Endothelial cell of umbilical vein (primary cell): ENCODE measurements around the gene SLC45A2. TPM values are rescaled to one million over a fixed set of nuclear protein-coding genes. Genes with fewer than 3 reads are reported as not detected.
"Not testable (repeated sequence)": the region's sequence is repeated elsewhere in the genome, so short reads cannot be mapped to it uniquely, and the experiment has no call there.

Experiments
- BruUV-seq: library from RNA; stranded (reverse); fragments of 400-500 nt; replicated peaks from 2 replicates; lab custom pipeline; 2021; lab: Mats Ljungman, UMichigan
- CTCF ChIA-PET: fragments of 300-600, 350-600 bp; sonication (Branson Sonifier 250); formaldehyde crosslinking; loops from one replicate; lab custom pipeline; 2021; ENCODE audit warnings: antibody characterized with exemption, inconsistent platforms; lab: Charles Lee
- POLR2A ChIA-PET: fragments of 300-600, 350-600 bp; sonication (Branson Sonifier 250); formaldehyde crosslinking; loops from one replicate; lab custom pipeline; 2021; ENCODE audit warnings: antibody characterized with exemption, inconsistent platforms; lab: Charles Lee
- DNase-seq: peaks from one replicate; pipeline ENCODE4 v3.0.0-alpha.2; 2011; ENCODE audit warnings: low read depth, low spot score
- FAIRE-seq: peaks from 2 replicates; lab custom pipeline; 2011; peaks lifted over from hg19 to GRCh38; lab: Jason Lieb, UNC
- H2AFZ ChIP-seq: 2 replicates; pipeline ENCODE4 v1.6.0; 2012; ENCODE audit warnings: low read depth, low read length, control low read depth, inconsistent platforms
- H3K27ac ChIP-seq: 2 replicates; pipeline ENCODE4 v1.5.1; 2011; ENCODE audit warnings: low read depth, mild to moderate bottlenecking, control low read depth, low read length, moderate library complexity; ENCODE audit not compliant: insufficient read depth
- H3K27me3 ChIP-seq, 2 experiments: 2 replicates each; pipeline versions ENCODE4 v1.6.0 to v1.6.1; 2011; ENCODE audit warnings: low read length in 2 of 2, mixed read lengths in 1 of 2; ENCODE audit not compliant: control insufficient read depth in 2 of 2, insufficient read depth in 2 of 2
- H3K36me3 ChIP-seq, 2 experiments: 2 replicates in 1 of 2; 3 replicates in 1 of 2; pipeline ENCODE4 v1.5.1; 2011; ENCODE audit warnings: low read length in 2 of 2, mild to moderate bottlenecking in 1 of 2, moderate library complexity in 1 of 2; ENCODE audit not compliant: control insufficient read depth in 2 of 2, insufficient read depth in 2 of 2; ENCODE audit errors: extremely low read depth in 1 of 2
- H3K4me1 ChIP-seq: 3 replicates; pipeline ENCODE4 v1.5.1; 2011; ENCODE audit warnings: mild to moderate bottlenecking, low read length; ENCODE audit not compliant: control insufficient read depth, insufficient read depth; ENCODE audit errors: extremely low read depth
- H3K4me2 ChIP-seq: 2 replicates; pipeline ENCODE4 v1.6.1; 2011; ENCODE audit warnings: low read length, control low read depth, mixed read lengths; ENCODE audit not compliant: insufficient read depth
- H3K4me3 ChIP-seq, 3 experiments: fragments of 200-600 bp in 1 of 3; sonication (generic), shearing (Covaris generic) in 1 of 3; replicated peaks in 1 of 3; 2 replicates each; pipeline ENCODE4 v1.5.1; 2011 to 2016; ENCODE audit warnings: control low read depth in 3 of 3, low read length in 3 of 3, mild to moderate bottlenecking in 2 of 3, inconsistent platforms in 1 of 3, low read depth in 1 of 3, moderate library complexity in 1 of 3; ENCODE audit not compliant: insufficient read depth in 1 of 3
- H3K79me2 ChIP-seq: 2 replicates; pipeline ENCODE4 v1.6.0; 2012; ENCODE audit warnings: low read length, inconsistent platforms; ENCODE audit not compliant: control insufficient read depth, insufficient read depth
- H3K9ac ChIP-seq: replicated peaks from 2 replicates; pipeline ENCODE3; 2011; ENCODE audit warnings: low read length, control low read depth; ENCODE audit not compliant: insufficient read depth; ENCODE audit errors: extremely low read depth
- H3K9me1 ChIP-seq: replicated peaks from 3 replicates; pipeline ENCODE4 v1.6.0; 2011; ENCODE audit warnings: mild to moderate bottlenecking, low read length; ENCODE audit not compliant: control insufficient read depth, insufficient read depth; ENCODE audit errors: extremely low read depth
- H3K9me3 ChIP-seq: replicated peaks from 2 replicates; pipeline ENCODE4 v1.5.1; 2012; ENCODE audit warnings: low read length, inconsistent platforms; ENCODE audit not compliant: control insufficient read depth, insufficient read depth
- H4K20me1 ChIP-seq: replicated peaks from 2 replicates; pipeline ENCODE3; 2011; ENCODE audit warnings: mild to moderate bottlenecking, low read length; ENCODE audit not compliant: control insufficient read depth, insufficient read depth; ENCODE audit errors: extremely low read depth
- CTCF ChIP-seq, 2 donors: IDR thresholded peaks; 1 replicate in 1 of 2; 2 replicates in 1 of 2; pipeline ENCODE4 v1.5.1; 2011; ENCODE audit warnings: low read length in 2 of 2, mild to moderate bottlenecking in 2 of 2, moderate library complexity in 2 of 2, control low read depth in 1 of 2, inconsistent platforms in 1 of 2, low read depth in 1 of 2; ENCODE audit not compliant: insufficient read depth in 1 of 2; ENCODE audit errors: extremely low read depth in 1 of 2
- EZH2 ChIP-seq: IDR thresholded peaks from 2 replicates; pipeline ENCODE4 v1.6.1; 2012; ENCODE audit warnings: borderline replicate concordance, low read depth, mild to moderate bottlenecking, moderate library complexity, low read length, inconsistent platforms; ENCODE audit not compliant: severe bottlenecking
- FOS ChIP-seq: IDR thresholded peaks from 2 replicates; pipeline ENCODE4 v1.6.1; 2011; ENCODE audit warnings: mild to moderate bottlenecking, low read length, moderate library complexity, borderline replicate concordance; ENCODE audit not compliant: insufficient read depth
- GATA2 ChIP-seq: IDR thresholded peaks from 2 replicates; pipeline ENCODE4 v1.7.0; 2011; ENCODE audit warnings: low read depth, mild to moderate bottlenecking, moderate library complexity, mixed read lengths, low read length; ENCODE audit not compliant: insufficient read length, insufficient read depth
- JUN ChIP-seq: IDR thresholded peaks from 2 replicates; pipeline ENCODE4 v1.6.1; 2011; ENCODE audit warnings: borderline replicate concordance, low read depth; ENCODE audit not compliant: insufficient read length, insufficient read depth
- MYC ChIP-seq: IDR thresholded peaks from one replicate; pipeline ENCODE4 v1.6.1; 2011; ENCODE audit warnings: mild to moderate bottlenecking, low read depth, low read length
- POLR2AphosphoS5 ChIP-seq: IDR thresholded peaks from 2 replicates; pipeline ENCODE4 v1.6.1; 2012; ENCODE audit warnings: low read depth, mild to moderate bottlenecking, control low read depth, low read length, moderate library complexity; ENCODE audit not compliant: insufficient read depth
- dilution Hi-C: fragments of 300-500 bp; cut with MboI; formaldehyde crosslinking; loops from one replicate; pipeline ENCODE4 v1.15.0; 2019; ENCODE audit warnings: low sequenced_read_pairs; ENCODE audit not compliant: extremely low pct_ligation_motif_present
- intact Hi-C: fragments of 100-400 bp; cut with micrococcal nuclease; formaldehyde crosslinking; loops from one replicate; pipeline ENCODE4 v1.10.0; 2022
- polyA plus RNA-seq, 4 experiments: library from polyadenylated mRNA; depleted of rRNA in 3 of 4; stranded (reverse) in 3 of 4; unstranded in 1 of 4; fragments of >200 nt; gene quantifications; 2 replicates each; pipeline versions ENCODE4 v1.2.1 to v1.2.3, GENCODE V29; 2011 to 2012; ENCODE audit warnings: missing spikeins in 1 of 4
- total RNA-seq: library from RNA; stranded (reverse); gene quantifications from 2 replicates; pipeline ENCODE4 v1.2.3, GENCODE V29; 2021

The SLC45A2 gene
- total and polyA plus RNA-seq, 2 donors (not counting 3 experiments of a cell fraction or from before 2014, with no cell fraction given) = not detected

DNA sequence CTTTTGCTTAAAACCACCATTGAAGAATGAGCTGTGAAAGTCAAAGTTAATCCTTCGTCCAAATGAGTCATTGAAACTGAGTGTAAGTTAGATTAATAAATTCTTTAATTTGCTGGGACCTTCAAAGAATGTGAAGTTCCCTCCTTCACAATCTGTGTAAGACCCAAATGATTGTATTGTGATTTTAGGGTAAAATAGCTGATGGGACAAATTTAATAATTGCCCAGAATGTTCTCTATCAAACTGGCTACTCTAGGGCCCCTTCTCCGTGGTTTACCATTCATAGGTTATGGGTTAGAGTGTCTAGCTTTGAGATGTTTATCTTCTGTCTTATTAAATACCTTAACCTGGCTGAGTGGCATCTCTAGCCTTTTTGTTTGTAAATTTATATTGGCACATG lies 46.6 kb upstream of the SLC45A2 start:
- no peak for FAIRE-seq
- Histone ChIP-seq H3K4me1 (no peaks in the 10 kb centered on the region), H4K20me1 (no peaks in the 10 kb centered on the region), H3K27ac (no peak overlapping the region), H3K9me1 (no peaks in the 10 kb centered on the region), H3K27me3 (no peaks in the 10 kb centered on the region), H3K4me2 (no peak overlapping the region), H3K36me3 (no peaks in the 10 kb centered on the region), H3K4me3 (no peak overlapping the region), H3K79me2 (no peaks in the 10 kb centered on the region), H3K9me3 (no peaks in the 10 kb centered on the region), H2AFZ (no peak overlapping the region), H3K9ac (no peak overlapping the region)
- BruUV-seq = no TSS peak
- intact Hi-C loops = no loop called here
- dilution Hi-C loops = no loop called here
- DNase-seq = no peak
- CTCF ChIA-PET = no interaction called here
- POLR2A ChIA-PET = no interaction called here
- TF ChIP-seq EZH2 (no peak), POLR2AphosphoS5 (no peak), MYC (no peak), JUN (no peak), GATA2 (no peak), FOS (no peak), CTCF (IDR thresholded peaks at IDR 0.05; ENCODE audit: extremely low read depth in 1 of 2, insufficient read depth in 1 of 2, low read depth in 1 of 2, low read length in 2 of 2) (no peak)

- intact Hi-C loops, FAIRE-seq, POLR2A ChIA-PET: not testable (repeated sequence)
These were observed 46.1 kb upstream of the SLC45A2 start for GRCh38 chr5:34030585-34030984.

More at GRCh38 chr5:34030585-34030984, 46.1 kb upstream of the SLC45A2 start:
- BruUV-seq, H2AFZ ChIP-seq, CTCF ChIA-PET, H3K4me2 ChIP-seq, dilution Hi-C loops, H3K79me2 ChIP-seq, H3K9me3 ChIP-seq, H3K36me3 ChIP-seq, H4K20me1 ChIP-seq, H3K27me3 ChIP-seq, H3K4me1 ChIP-seq, H3K9ac ChIP-seq, H3K27ac ChIP-seq, H3K9me1 ChIP-seq, H3K4me3 ChIP-seq, DNase-seq: not testable (repeated sequence)
